Middle frontal gyrus (tissue), 1 donor: ENCODE data around the gene APBB1.
"Not testable (repeated sequence)": the region's sequence is repeated elsewhere in the genome, so short reads cannot be mapped to it uniquely, and the experiment has no call there.

Experiments
- DNase-seq: peaks from one replicate; pipeline ENCODE4 v3.0.0-alpha.2; 2015; ENCODE audit warnings: low spot score; ENCODE audit errors: extremely low spot score

Gene APBB1

GRCh38 chr11:6417907-6418556 is 862 bp downstream of the APBB1 start:
- DNase-seq, result no peak

- DNase-seq, result no peak
These were observed 3.1 kb downstream of the APBB1 start for GRCh38 chr11:6415797-6416196.

- no peak for DNase-seq
These were observed 4.0 kb downstream of the APBB1 start for GRCh38 chr11:6414874-6415328.

- no peak for DNase-seq
These were observed 5.1 kb downstream of the APBB1 start for GRCh38 chr11:6413791-6414201.

GRCh38 chr11:6411594-6412031 is 7.3 kb downstream of the APBB1 start:
- DNase-seq, result no peak

- DNase-seq, result no peak
These were observed 8.0 kb downstream of the APBB1 start for GRCh38 chr11:6410695-6411430.

- no peak for DNase-seq
These were observed 12.5 kb downstream of the APBB1 start for GRCh38 chr11:6406370-6406769.

GRCh38 chr11:6405846-6406245 is 13.0 kb downstream of the APBB1 start:
- DNase-seq, result no peak

GRCh38 chr11:6405052-6405667 is 13.7 kb downstream of the APBB1 start:
- no peak for DNase-seq

GRCh38 chr11:6404342-6405051 is 14.4 kb downstream of the APBB1 start:
- no peak for DNase-seq

GRCh38 chr11:6403539-6403938 is 15.4 kb downstream of the APBB1 start:
- DNase-seq, result no peak

- DNase-seq, result no peak
These were observed 16.3 kb downstream of the APBB1 start for GRCh38 chr11:6402561-6402981.

- no peak for DNase-seq
These were observed 16.8 kb downstream of the APBB1 start for GRCh38 chr11:6402061-6402470.

- DNase-seq, result no peak
These were observed 17.4 kb downstream of the APBB1 start for GRCh38 chr11:6401464-6401863.

GRCh38 chr11:6400431-6401345 is 18.2 kb downstream of the APBB1 start:
- no peak for DNase-seq

GRCh38 chr11:6397636-6398035 is 21.3 kb downstream of the APBB1 start:
- no peak for DNase-seq

GRCh38 chr11:6397156-6397555 is 21.7 kb downstream of the APBB1 start:
- no peak for DNase-seq

GRCh38 chr11:6395470-6396060 is 23.3 kb downstream of the APBB1 start:
- no peak for DNase-seq

GRCh38 chr11:6393989-6394670 is 24.8 kb downstream of the APBB1 start:
- no peak for DNase-seq

- not testable (repeated sequence) for DNase-seq
These were observed 26.6 kb downstream of the APBB1 start for GRCh38 chr11:6392251-6392650.
